Testis (tissue), 3 donors: ENCODE measurements around the gene GJB3. TPM values are rescaled to one million over a fixed set of nuclear protein-coding genes. Genes with fewer than 3 reads are reported as not detected.

ENCODE experiments used
- DNase-seq: peaks from one replicate; pipeline ENCODE4 v3.0.0-alpha.2; 2019
- H3K27ac ChIP-seq, 2 donors: fragments of 200-600 bp; sonication (generic); one replicate each; pipeline ENCODE4 v1.5.1; 2019
- H3K27me3 ChIP-seq: fragments of 200-600 bp; sonication (generic); one replicate; pipeline ENCODE4 v1.5.1; 2019
- H3K36me3 ChIP-seq: fragments of 200-600 bp; sonication (generic); one replicate; pipeline ENCODE4 v1.5.1; 2017; ENCODE audit warnings: low read depth; ENCODE audit errors: missing control alignments
- H3K4me1 ChIP-seq: fragments of 200-600 bp; sonication (generic); one replicate; pipeline ENCODE4 v1.5.1; 2019
- H3K4me3 ChIP-seq, 2 donors: fragments of 200-600 bp; sonication (generic); one replicate each; pipeline ENCODE4 v1.5.1; 2017 to 2019
- H3K9me3 ChIP-seq: fragments of 200-600 bp; sonication (generic); one replicate; pipeline ENCODE4 v1.5.1; 2017
- POLR2A ChIP-seq: fragments of 450-650 bp; IDR thresholded peaks from one replicate; pipeline ENCODE4 v1.6.1; 2017; ENCODE audit warnings: antibody characterized with exemption, mild to moderate bottlenecking, moderate library complexity
- WGBS, 2 donors: methylation state at CpG; one replicate each; pipeline ENCODE4 v1.1.5; 2018; 5-methylcytosine and 5-hydroxymethylcytosine counted together
- intact Hi-C: fragments of 100-400 bp; cut with DNase I; formaldehyde crosslinking; loops from one replicate; pipeline ENCODE4 v1.15.1; 2023; ENCODE audit warnings: low total_unique reads
- polyA plus RNA-seq: library from polyadenylated mRNA; stranded (reverse); fragments of 350-450 nt; fragmentation: Illumina TruSeq; extraction: RNeasy Lipid Tissue Mini Kit (QIAGEN cat#74804); gene quantifications from one replicate; pipeline ENCODE4 v1.2.3, GENCODE V29; 2014; ENCODE audit warnings: low read depth, low replicate concordance; ENCODE audit not compliant: insufficient read depth
- total RNA-seq, 2 donors: library from RNA; depleted of rRNA; stranded (reverse); fragments of >200 nt; gene quantifications; one replicate each; pipeline ENCODE4 v1.2.3, GENCODE V29; 2016
- TF ChIP-seq, protein P1 (sequence below), 3 experiments: fragments of 450-650 bp in 2 of 3; fragments of 200-600 bp in 1 of 3; sonication (generic) in 1 of 3; IDR thresholded peaks; one replicate each; pipeline ENCODE4 v1.5.1; 2016 to 2019; ENCODE audit warnings: antibody characterized with exemption in 3 of 3, mild to moderate bottlenecking in 2 of 3, moderate library complexity in 1 of 3

The GJB3 gene
- total and polyA plus RNA-seq, 3 donors from 2014 or later: 0.40 to 0.55 (median 0.50) TPM

DNA sequence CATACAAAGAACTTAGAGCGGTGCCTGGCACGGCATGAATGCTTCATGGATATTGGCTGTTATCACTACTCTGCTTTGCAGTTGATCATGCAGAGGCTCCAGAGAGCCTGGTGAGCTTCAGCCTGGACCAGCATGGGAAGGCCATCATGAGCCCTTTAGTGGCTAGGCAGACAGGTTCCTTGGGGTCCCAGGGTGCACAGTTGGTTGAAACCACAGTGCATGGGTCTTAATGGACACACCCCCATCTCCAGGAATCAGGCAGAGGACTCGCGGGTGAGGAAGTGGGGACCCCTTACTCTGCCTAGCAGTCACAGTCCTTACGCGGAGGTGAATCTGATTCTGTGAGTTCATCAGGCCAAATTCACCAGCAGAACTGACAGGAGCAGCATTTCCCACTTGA is 25.1 kb upstream of the GJB3 start:
- DNase-seq: no peak
- intact Hi-C loops: no loop called here
- no peak overlapping the region for H3K4me3 ChIP-seq
- no peaks in the 10 kb centered on the region for H3K9me3 ChIP-seq
- no peaks in the 10 kb centered on the region for H3K4me1 ChIP-seq
- 92 to 95% methylated on average over 5 to 6 of the region's 6 CpGs for WGBS, 2 donors
- no peak overlapping the region for H3K27ac ChIP-seq
- TF ChIP-seq POLR2A: no peak
- TF ChIP-seq, protein P1, sequence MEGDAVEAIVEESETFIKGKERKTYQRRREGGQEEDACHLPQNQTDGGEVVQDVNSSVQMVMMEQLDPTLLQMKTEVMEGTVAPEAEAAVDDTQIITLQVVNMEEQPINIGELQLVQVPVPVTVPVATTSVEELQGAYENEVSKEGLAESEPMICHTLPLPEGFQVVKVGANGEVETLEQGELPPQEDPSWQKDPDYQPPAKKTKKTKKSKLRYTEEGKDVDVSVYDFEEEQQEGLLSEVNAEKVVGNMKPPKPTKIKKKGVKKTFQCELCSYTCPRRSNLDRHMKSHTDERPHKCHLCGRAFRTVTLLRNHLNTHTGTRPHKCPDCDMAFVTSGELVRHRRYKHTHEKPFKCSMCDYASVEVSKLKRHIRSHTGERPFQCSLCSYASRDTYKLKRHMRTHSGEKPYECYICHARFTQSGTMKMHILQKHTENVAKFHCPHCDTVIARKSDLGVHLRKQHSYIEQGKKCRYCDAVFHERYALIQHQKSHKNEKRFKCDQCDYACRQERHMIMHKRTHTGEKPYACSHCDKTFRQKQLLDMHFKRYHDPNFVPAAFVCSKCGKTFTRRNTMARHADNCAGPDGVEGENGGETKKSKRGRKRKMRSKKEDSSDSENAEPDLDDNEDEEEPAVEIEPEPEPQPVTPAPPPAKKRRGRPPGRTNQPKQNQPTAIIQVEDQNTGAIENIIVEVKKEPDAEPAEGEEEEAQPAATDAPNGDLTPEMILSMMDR (IDR thresholded peaks at IDR 0.05): no peak
- H3K27me3 ChIP-seq: no peaks in the 10 kb centered on the region
- no peaks in the 10 kb centered on the region for H3K36me3 ChIP-seq

DNA sequence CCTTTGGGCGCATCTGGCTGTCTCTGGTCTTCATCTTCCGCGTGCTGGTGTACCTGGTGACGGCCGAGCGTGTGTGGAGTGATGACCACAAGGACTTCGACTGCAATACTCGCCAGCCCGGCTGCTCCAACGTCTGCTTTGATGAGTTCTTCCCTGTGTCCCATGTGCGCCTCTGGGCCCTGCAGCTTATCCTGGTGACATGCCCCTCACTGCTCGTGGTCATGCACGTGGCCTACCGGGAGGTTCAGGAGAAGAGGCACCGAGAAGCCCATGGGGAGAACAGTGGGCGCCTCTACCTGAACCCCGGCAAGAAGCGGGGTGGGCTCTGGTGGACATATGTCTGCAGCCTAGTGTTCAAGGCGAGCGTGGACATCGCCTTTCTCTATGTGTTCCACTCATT is 23.6 kb upstream of the GJB3 start:
- intact Hi-C loops: no loop called here
- WGBS, 2 donors: 93 to 95% methylated on average over 19 to 21 of the region's 21 CpGs
- TF ChIP-seq, protein P1 (IDR thresholded peaks at IDR 0.05): no peak
- no peak for TF ChIP-seq POLR2A
- Histone ChIP-seq H3K4me3 (no peak overlapping the region), H3K27ac (no peak overlapping the region), H3K27me3 (no peaks in the 10 kb centered on the region), H3K9me3 (no peaks in the 10 kb centered on the region), H3K4me1 (no peaks in the 10 kb centered on the region), H3K36me3 (no peaks in the 10 kb centered on the region)
- DNase-seq: no peak

DNA sequence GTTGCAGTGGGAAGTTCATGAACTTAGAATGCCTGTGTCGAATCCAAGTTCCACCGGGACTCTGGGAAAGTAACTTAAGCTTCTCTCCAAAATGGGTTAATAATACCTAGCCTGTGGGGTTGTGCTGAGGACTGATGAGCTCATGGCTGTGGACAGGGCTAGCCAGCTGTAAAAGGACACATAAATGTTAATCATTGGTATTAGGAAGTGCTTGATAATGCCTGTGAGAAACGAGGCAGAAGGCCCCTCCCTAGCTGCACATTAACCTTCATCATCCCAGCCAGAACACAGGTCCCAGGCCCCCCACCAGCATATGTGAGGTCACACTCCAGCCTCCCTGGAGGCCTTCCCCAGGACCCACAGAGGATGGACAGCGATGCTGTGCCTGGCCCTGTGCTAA is 22.3 kb upstream of the GJB3 start:
- DNase-seq: no peak
- intact Hi-C loops: no loop called here
- H3K27me3 ChIP-seq: no peaks in the 10 kb centered on the region

DNA sequence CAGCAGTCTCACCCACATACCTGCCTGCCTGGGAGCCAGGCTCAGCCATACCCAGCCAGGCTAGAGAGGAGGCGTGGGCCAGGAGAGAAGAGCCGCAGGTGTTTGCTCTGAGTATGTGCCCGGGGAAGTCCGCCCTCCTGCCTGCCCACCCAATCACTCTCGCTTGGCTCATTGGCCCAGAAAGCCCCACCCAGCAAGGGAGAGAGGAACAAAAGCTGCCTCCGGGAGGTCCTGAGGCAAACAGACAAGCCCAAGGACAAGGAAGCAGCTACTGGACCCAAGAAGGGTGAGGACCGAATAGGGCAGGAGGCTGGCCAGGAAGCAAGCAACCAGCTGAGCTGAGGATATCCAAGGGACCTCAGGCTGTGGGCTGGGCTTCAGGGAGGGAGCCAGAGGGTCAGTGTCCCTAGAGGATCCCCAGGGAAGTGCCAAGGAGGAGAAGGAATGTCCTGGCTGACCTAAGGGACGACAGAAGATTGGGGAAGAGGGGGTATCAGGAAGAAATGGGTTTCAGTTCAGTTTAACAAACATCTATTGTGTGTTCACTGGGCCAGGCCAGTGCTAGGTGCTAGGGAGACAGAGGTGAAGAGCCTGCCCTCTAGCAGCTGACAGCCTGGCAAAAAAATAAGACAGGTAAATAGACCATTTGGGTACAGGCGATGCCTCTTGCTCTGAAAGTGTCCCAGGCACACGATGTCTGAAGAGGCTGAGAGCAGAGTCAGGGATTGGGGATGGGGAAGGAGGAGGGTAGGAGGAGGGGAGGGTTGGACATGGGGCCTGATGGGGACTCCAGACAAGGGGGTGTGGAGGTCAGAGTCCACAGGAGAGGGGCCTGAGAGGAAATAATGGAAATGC is 21.3 kb upstream of the GJB3 start, which contains the start of gene GJB4:
Gene GJB4, plus strand, starts transcription at position 238 of the 855 bp plus-strand sequence. CDS start 1,515 bp downstream, outside the sequence.
- Histone ChIP-seq H3K4me1 (no peaks in the 10 kb centered on the region), H3K36me3 (no peaks in the 10 kb centered on the region), H3K4me3 (no peak within 1 kb of the TSS), H3K27ac (no peak within 1 kb of the TSS), H3K9me3 (no peaks in the 10 kb centered on the region), H3K27me3 (no peaks in the 10 kb centered on the region)
- TF ChIP-seq, protein P1 (IDR thresholded peaks at IDR 0.05): no peak
- no peak for TF ChIP-seq POLR2A
- DNase-seq: no peak
- WGBS, 2 donors: 57 to 72% methylated on average over 10 of the region's 10 CpGs
- intact Hi-C loops: no loop called here

More for the DNA sequence above, 22.3 kb upstream of the GJB3 start:
- Histone ChIP-seq H3K4me1 (no peaks in the 10 kb centered on the region), H3K4me3 (no peak overlapping the region), H3K36me3 (no peaks in the 10 kb centered on the region), H3K9me3 (no peaks in the 10 kb centered on the region), H3K27ac (no peak overlapping the region)
- TF ChIP-seq, protein P1 (IDR thresholded peaks at IDR 0.05): no peak
- TF ChIP-seq POLR2A: no peak
- 67 to 78% methylated on average over 4 of the region's 4 CpGs for WGBS, 2 donors
